ENCODE data around the gene ZNF133.

DNA sequence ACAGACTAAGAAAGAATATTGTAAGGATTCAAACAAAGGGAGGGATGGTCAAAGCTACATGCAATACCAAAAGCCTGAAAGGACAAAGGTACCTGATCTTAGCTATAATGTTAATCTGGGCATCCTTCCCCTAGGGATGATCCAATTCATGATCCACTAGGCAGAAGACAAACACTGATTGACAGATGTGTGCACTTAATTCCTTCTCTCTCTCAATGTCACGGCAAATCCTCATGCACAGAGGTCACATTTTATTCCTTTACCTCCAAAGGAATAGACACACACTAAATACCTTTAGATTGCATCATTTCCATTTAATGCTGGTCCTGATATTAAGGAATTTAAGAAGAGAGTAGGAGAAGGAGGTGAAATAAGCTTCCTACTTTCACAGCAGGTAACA, 73.4 kb downstream of the ZNF133 start:
- TF ChIP-seq, protein P1, sequence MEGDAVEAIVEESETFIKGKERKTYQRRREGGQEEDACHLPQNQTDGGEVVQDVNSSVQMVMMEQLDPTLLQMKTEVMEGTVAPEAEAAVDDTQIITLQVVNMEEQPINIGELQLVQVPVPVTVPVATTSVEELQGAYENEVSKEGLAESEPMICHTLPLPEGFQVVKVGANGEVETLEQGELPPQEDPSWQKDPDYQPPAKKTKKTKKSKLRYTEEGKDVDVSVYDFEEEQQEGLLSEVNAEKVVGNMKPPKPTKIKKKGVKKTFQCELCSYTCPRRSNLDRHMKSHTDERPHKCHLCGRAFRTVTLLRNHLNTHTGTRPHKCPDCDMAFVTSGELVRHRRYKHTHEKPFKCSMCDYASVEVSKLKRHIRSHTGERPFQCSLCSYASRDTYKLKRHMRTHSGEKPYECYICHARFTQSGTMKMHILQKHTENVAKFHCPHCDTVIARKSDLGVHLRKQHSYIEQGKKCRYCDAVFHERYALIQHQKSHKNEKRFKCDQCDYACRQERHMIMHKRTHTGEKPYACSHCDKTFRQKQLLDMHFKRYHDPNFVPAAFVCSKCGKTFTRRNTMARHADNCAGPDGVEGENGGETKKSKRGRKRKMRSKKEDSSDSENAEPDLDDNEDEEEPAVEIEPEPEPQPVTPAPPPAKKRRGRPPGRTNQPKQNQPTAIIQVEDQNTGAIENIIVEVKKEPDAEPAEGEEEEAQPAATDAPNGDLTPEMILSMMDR (IDR thresholded peaks at IDR 0.05), result no peak
- TF ChIP-seq, protein P2, sequence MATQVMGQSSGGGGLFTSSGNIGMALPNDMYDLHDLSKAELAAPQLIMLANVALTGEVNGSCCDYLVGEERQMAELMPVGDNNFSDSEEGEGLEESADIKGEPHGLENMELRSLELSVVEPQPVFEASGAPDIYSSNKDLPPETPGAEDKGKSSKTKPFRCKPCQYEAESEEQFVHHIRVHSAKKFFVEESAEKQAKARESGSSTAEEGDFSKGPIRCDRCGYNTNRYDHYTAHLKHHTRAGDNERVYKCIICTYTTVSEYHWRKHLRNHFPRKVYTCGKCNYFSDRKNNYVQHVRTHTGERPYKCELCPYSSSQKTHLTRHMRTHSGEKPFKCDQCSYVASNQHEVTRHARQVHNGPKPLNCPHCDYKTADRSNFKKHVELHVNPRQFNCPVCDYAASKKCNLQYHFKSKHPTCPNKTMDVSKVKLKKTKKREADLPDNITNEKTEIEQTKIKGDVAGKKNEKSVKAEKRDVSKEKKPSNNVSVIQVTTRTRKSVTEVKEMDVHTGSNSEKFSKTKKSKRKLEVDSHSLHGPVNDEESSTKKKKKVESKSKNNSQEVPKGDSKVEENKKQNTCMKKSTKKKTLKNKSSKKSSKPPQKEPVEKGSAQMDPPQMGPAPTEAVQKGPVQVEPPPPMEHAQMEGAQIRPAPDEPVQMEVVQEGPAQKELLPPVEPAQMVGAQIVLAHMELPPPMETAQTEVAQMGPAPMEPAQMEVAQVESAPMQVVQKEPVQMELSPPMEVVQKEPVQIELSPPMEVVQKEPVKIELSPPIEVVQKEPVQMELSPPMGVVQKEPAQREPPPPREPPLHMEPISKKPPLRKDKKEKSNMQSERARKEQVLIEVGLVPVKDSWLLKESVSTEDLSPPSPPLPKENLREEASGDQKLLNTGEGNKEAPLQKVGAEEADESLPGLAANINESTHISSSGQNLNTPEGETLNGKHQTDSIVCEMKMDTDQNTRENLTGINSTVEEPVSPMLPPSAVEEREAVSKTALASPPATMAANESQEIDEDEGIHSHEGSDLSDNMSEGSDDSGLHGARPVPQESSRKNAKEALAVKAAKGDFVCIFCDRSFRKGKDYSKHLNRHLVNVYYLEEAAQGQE (IDR thresholded peaks at IDR 0.05; ENCODE audit: insufficient read depth in 1 of 2, low read depth in 2 of 2, low read length in 1 of 2), result no peak
- TF ChIP-seq POLR2AphosphoS5 (IDR thresholded peaks at IDR 0.05; ENCODE audit: low read depth, low read length) (no peak), SIN3A (IDR thresholded peaks at IDR 0.05; ENCODE audit: borderline replicate concordance, insufficient read depth, low read depth, low read length) (no peak), TCF7L2 (IDR thresholded peaks at IDR 0.05; ENCODE audit: low read depth, low read length) (no peak)

All from Panc1 (cell line).